H9 (cell line): ENCODE measurements around the gene FRMD1. TPM values are rescaled to one million over a fixed set of nuclear protein-coding genes. Genes with fewer than 3 reads are reported as not detected.

Experiments used
- DNase-seq: peaks from one replicate; pipeline ENCODE4 v3.0.0-alpha.2; 2017
- H2AFZ ChIP-seq: one replicate; pipeline ENCODE4 v1.6.1; 2013; ENCODE audit warnings: mild to moderate bottlenecking, low read length, control low read depth, moderate library complexity
- H2AK5ac ChIP-seq: 2 replicates; pipeline ENCODE4 v1.6.1; 2013; ENCODE audit warnings: low read length, control low read depth, mixed read lengths; ENCODE audit not compliant: insufficient read length
- H2BK120ac ChIP-seq: one replicate; pipeline ENCODE4 v1.6.1; 2013; ENCODE audit warnings: low read depth, mild to moderate bottlenecking, low read length, control low read depth, inconsistent platforms; ENCODE audit not compliant: poor library complexity, severe bottlenecking
- H2BK12ac ChIP-seq: 2 replicates; pipeline ENCODE4 v1.6.1; 2013; ENCODE audit warnings: low read length, control low read depth, mixed read lengths, low read depth; ENCODE audit not compliant: insufficient read length
- H2BK15ac ChIP-seq: 2 replicates; pipeline ENCODE4 v1.6.1; 2013; ENCODE audit warnings: low read depth, low read length, control low read depth
- H2BK20ac ChIP-seq: one replicate; pipeline ENCODE4 v1.6.1; 2013; ENCODE audit warnings: low read depth, mild to moderate bottlenecking, low read length, control low read depth, inconsistent platforms; ENCODE audit not compliant: poor library complexity, severe bottlenecking
- H2BK5ac ChIP-seq: 2 replicates; pipeline ENCODE4 v1.6.1; 2013; ENCODE audit warnings: low read length, control low read depth, mixed read lengths; ENCODE audit not compliant: insufficient read length
- H3K14ac ChIP-seq: 2 replicates; pipeline ENCODE4 v1.6.1; 2013; ENCODE audit warnings: low read length, control low read depth; ENCODE audit not compliant: insufficient read depth
- H3K18ac ChIP-seq: 2 replicates; pipeline ENCODE4 v1.6.1; 2013; ENCODE audit warnings: low read depth, mild to moderate bottlenecking, mixed read lengths, low read length, control low read depth; ENCODE audit not compliant: insufficient read length
- H3K23ac ChIP-seq: 2 replicates; pipeline ENCODE4 v1.6.1; 2013; ENCODE audit warnings: low read length, control low read depth, mixed read lengths, low read depth; ENCODE audit not compliant: insufficient read length
- H3K23me2 ChIP-seq: 2 replicates; pipeline ENCODE4 v1.6.1; 2013; ENCODE audit warnings: low read depth, mild to moderate bottlenecking, mixed read lengths, low read length, control low read depth; ENCODE audit not compliant: insufficient read length, poor library complexity, severe bottlenecking
- H3K27ac ChIP-seq: 2 replicates; pipeline ENCODE4 v1.5.1; 2013; ENCODE audit warnings: low read length, control low read depth, mixed read lengths, low read depth; ENCODE audit not compliant: insufficient read length
- H3K27me3 ChIP-seq: 2 replicates; pipeline ENCODE4 v1.6.1; 2013; ENCODE audit warnings: low read length, control low read depth, inconsistent platforms; ENCODE audit not compliant: insufficient read depth
- H3K4ac ChIP-seq: 2 replicates; pipeline ENCODE4 v1.6.1; 2013; ENCODE audit warnings: low read depth, mild to moderate bottlenecking, control low read depth, inconsistent platforms, low read length, moderate library complexity
- H3K4me1 ChIP-seq: 2 replicates; pipeline ENCODE4 v1.6.1; 2013; ENCODE audit warnings: low read length, control low read depth, inconsistent platforms; ENCODE audit not compliant: insufficient read depth
- H3K4me2 ChIP-seq: 2 replicates; pipeline ENCODE4 v1.6.1; 2013; ENCODE audit warnings: low read length, control low read depth, mixed read lengths; ENCODE audit not compliant: insufficient read length, insufficient read depth
- H3K56ac ChIP-seq: 2 replicates; pipeline ENCODE4 v1.6.1; 2013; ENCODE audit warnings: low read depth, mild to moderate bottlenecking, mixed read lengths, low read length, control low read depth; ENCODE audit not compliant: insufficient read length
- H3K79me1 ChIP-seq: 2 replicates; pipeline ENCODE4 v1.6.1; 2013; ENCODE audit warnings: low read depth, mild to moderate bottlenecking, moderate library complexity, low read length, control low read depth, inconsistent platforms; ENCODE audit not compliant: insufficient read depth, poor library complexity, severe bottlenecking
- H3K79me2 ChIP-seq: 2 replicates; pipeline ENCODE4 v1.6.1; 2013; ENCODE audit warnings: low read length, control low read depth, inconsistent platforms; ENCODE audit not compliant: insufficient read depth
- H3K9ac ChIP-seq: 2 replicates; pipeline ENCODE4 v1.6.1; 2013; ENCODE audit warnings: low read length, control low read depth, mixed read lengths; ENCODE audit not compliant: insufficient read length; ENCODE audit errors: extremely low read depth
- H3K9me3 ChIP-seq: one replicate; pipeline ENCODE4 v1.6.1; 2013; ENCODE audit warnings: low read depth, low read length, inconsistent platforms; ENCODE audit not compliant: control insufficient read depth
- H3T11ph ChIP-seq: one replicate; pipeline ENCODE4 v1.6.1; 2013; ENCODE audit warnings: mild to moderate bottlenecking, low read length, control low read depth, inconsistent platforms
- H4K20me1 ChIP-seq: one replicate; pipeline ENCODE4 v1.6.1; 2013; ENCODE audit not compliant: control insufficient read depth, insufficient read length, insufficient read depth
- H4K5ac ChIP-seq: 2 replicates; pipeline ENCODE4 v1.6.1; 2013; ENCODE audit warnings: low read depth, mild to moderate bottlenecking, mixed read lengths, low read length, control low read depth; ENCODE audit not compliant: insufficient read length
- H4K8ac ChIP-seq: replicated peaks from 2 replicates; pipeline ENCODE4 v1.6.1; 2013; ENCODE audit warnings: low read length, control low read depth, mixed read lengths, low read depth; ENCODE audit not compliant: insufficient read length
- H4K91ac ChIP-seq: 2 replicates; pipeline ENCODE4 v1.6.1; 2013; ENCODE audit warnings: low read depth, mild to moderate bottlenecking, moderate library complexity, mixed read lengths, low read length, control low read depth; ENCODE audit not compliant: insufficient read length
- H3K27ac Mint-ChIP-seq, 3 experiments: 2 replicates in 2 of 3; 3 replicates in 1 of 3; pipeline ENCODE4 v1.8.0; 2020 to 2021; ENCODE audit warnings: mixed read lengths in 3 of 3, mild to moderate bottlenecking in 1 of 3, moderate library complexity in 1 of 3
- H3K27me3 Mint-ChIP-seq: 2 replicates; pipeline ENCODE4 v1.8.0; 2021; ENCODE audit warnings: low read depth, mild to moderate bottlenecking, moderate library complexity, mixed read lengths
- H3K36me3 Mint-ChIP-seq, 3 experiments: 2 replicates in 2 of 3; 3 replicates in 1 of 3; pipeline ENCODE4 v1.8.0; 2020 to 2021; ENCODE audit warnings: low read depth in 3 of 3, mixed read lengths in 3 of 3; ENCODE audit not compliant: insufficient read depth in 1 of 3
- H3K4me1 Mint-ChIP-seq, 2 experiments: 2 replicates each; pipeline ENCODE4 v1.8.0; 2020; ENCODE audit warnings: mixed read lengths in 2 of 2
- H3K4me3 Mint-ChIP-seq, 2 experiments: 2 replicates in 1 of 2; 3 replicates in 1 of 2; pipeline ENCODE4 v1.8.0; 2020 to 2021; ENCODE audit warnings: mild to moderate bottlenecking in 2 of 2, mixed read lengths in 2 of 2, moderate library complexity in 1 of 2
- H3K9me3 Mint-ChIP-seq, 2 experiments: 2 replicates in 1 of 2; 3 replicates in 1 of 2; pipeline ENCODE4 v1.8.0; 2020; ENCODE audit warnings: mild to moderate bottlenecking in 2 of 2, mixed read lengths in 2 of 2, moderate library complexity in 1 of 2
- CTCF ChIP-seq: fragments of 200-600 bp; sonication (generic); conservative IDR thresholded peaks from 3 replicates; pipeline ENCODE4 v1.8.0; 2021; ENCODE audit warnings: antibody characterized with exemption, mild to moderate bottlenecking
- WGBS: extraction: QIAGEN DNeasy Blood & Tissue Kit; methylation state at CpG from one replicate; pipeline ENCODE4 v1.1.7; 2013; ENCODE audit warnings: missing lambda C conversion rate, low lambda C conversion rate, mixed read lengths; ENCODE audit not compliant: insufficient read length; ENCODE audit errors: extremely low coverage; 5-methylcytosine and 5-hydroxymethylcytosine counted together
- total RNA-seq: library from RNA; stranded (reverse); gene quantifications from 2 replicates; pipeline ENCODE4 v1.2.1, GENCODE V29; 2021

Gene FRMD1
- total RNA-seq, 1 experiment from 2014 or later = not detected

GRCh38 chr6:168086066-168086465 is 7.1 kb upstream of the FRMD1 start:
- no peak overlapping the region for H2AK5ac ChIP-seq
- no peak overlapping the region for H2BK20ac ChIP-seq
- no peak overlapping the region for H3T11ph ChIP-seq
- no peak overlapping the region for H2BK12ac ChIP-seq
- Mint-ChIP-seq H3K27ac (no peak overlapping the region), H3K9me3 (no peaks in the 10 kb centered on the region), H3K4me1 (peaks cover 19 to 57% of the 10 kb centered on the region in 2 experiments), H3K36me3 (no peaks in the 10 kb centered on the region), H3K27me3 (peaks cover 6% of the 10 kb centered on the region; the same call in 1 of the 2 replicates), H3K4me3 (no peak overlapping the region)
- TF ChIP-seq CTCF = no peak
- no peak for DNase-seq
- H4K8ac ChIP-seq = no peak overlapping the region
- no peaks in the 10 kb centered on the region for H3K79me1 ChIP-seq
- WGBS = no CpG with 5 or more reads among the region's 10 CpGs
- no peak overlapping the region for H3K23ac ChIP-seq
- H3K79me2 ChIP-seq = no peaks in the 10 kb centered on the region
- H3K4me2 ChIP-seq = no peak overlapping the region
- no peak overlapping the region for H3K14ac ChIP-seq
- H3K4me1 ChIP-seq = no peaks in the 10 kb centered on the region
- H2BK120ac ChIP-seq = no peak overlapping the region
- no peak overlapping the region for H2AFZ ChIP-seq
- no peak overlapping the region for H3K4ac ChIP-seq
- no peak overlapping the region for H3K18ac ChIP-seq
- no peak overlapping the region for H3K27ac ChIP-seq
- H2BK5ac ChIP-seq = no peak overlapping the region
- no peaks in the 10 kb centered on the region for H3K23me2 ChIP-seq
- H4K5ac ChIP-seq = no peak overlapping the region
- no peaks in the 10 kb centered on the region for H4K20me1 ChIP-seq
- H4K91ac ChIP-seq = no peak overlapping the region
- H2BK15ac ChIP-seq = no peak overlapping the region
- H3K9me3 ChIP-seq = no peaks in the 10 kb centered on the region
- H3K27me3 ChIP-seq = no peaks in the 10 kb centered on the region
- no peak overlapping the region for H3K56ac ChIP-seq
- H3K9ac ChIP-seq = no peak overlapping the region
